ENCODE results near the gene RPS3A.
"Not testable (repeated sequence)": the region's sequence is repeated elsewhere in the genome, so short reads cannot be mapped to it uniquely, and the experiment has no call there.

Gene RPS3A

GRCh38 chr4:151117371-151117962 is 18.0 kb downstream of the RPS3A start:
- H3K36me3 ChIP-seq (ENCODE audit: control insufficient read depth, insufficient read depth, low read length), result peaks cover 4% of the 10 kb centered on the region
- no peaks in the 10 kb centered on the region for H3K4me1 ChIP-seq (ENCODE audit: control insufficient read depth, insufficient read depth, low read length)
- H3K27me3 ChIP-seq (ENCODE audit: control insufficient read depth, insufficient read depth, low read length), result no peaks in the 10 kb centered on the region
- no peak overlapping the region for H3K9ac ChIP-seq (ENCODE audit: low read depth, low read length)
- no peak overlapping the region for H3K4me3 ChIP-seq (ENCODE audit: low read depth, low read length)
- no peaks in the 10 kb centered on the region for H3K9me3 ChIP-seq (ENCODE audit: control insufficient read depth, insufficient read depth, low read length)

DNA sequence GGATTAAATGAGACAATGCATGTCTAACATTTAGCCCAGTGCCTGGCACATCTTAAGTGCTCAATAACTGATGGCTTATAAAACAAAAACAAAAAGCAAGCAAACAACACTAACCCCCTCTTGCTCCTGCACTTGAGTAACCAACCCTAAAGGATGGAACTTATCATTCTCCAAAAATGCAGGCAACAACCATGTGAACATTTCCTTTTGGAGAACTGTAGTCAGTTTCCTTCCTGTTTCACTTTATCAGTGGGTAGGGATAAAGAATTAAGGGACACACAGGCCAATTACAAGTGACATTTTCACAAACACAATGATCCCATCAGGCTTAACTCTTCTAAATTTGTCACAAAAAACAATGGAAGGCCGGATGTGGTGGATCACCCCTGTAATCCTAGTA is 30.4 kb downstream of the RPS3A start:
- Histone ChIP-seq H3K4me3 (ENCODE audit: low read depth, low read length) (no peak overlapping the region), H3K9me3 (ENCODE audit: control insufficient read depth, insufficient read depth, low read length) (no peaks in the 10 kb centered on the region), H3K4me1 (ENCODE audit: control insufficient read depth, insufficient read depth, low read length) (no peaks in the 10 kb centered on the region), H3K9ac (ENCODE audit: low read depth, low read length) (no peak overlapping the region), H3K36me3 (ENCODE audit: control insufficient read depth, insufficient read depth, low read length) (peaks cover 8% of the 10 kb centered on the region), H3K27me3 (ENCODE audit: control insufficient read depth, insufficient read depth, low read length) (no peaks in the 10 kb centered on the region)

GRCh38 chr4:151133311-151133710 is 33.9 kb downstream of the RPS3A start:
- Histone ChIP-seq H3K36me3 (ENCODE audit: control insufficient read depth, insufficient read depth, low read length) (peaks cover 3% of the 10 kb centered on the region), H3K4me3 (ENCODE audit: low read depth, low read length) (no peak overlapping the region), H3K9me3 (ENCODE audit: control insufficient read depth, insufficient read depth, low read length) (no peaks in the 10 kb centered on the region)

DNA sequence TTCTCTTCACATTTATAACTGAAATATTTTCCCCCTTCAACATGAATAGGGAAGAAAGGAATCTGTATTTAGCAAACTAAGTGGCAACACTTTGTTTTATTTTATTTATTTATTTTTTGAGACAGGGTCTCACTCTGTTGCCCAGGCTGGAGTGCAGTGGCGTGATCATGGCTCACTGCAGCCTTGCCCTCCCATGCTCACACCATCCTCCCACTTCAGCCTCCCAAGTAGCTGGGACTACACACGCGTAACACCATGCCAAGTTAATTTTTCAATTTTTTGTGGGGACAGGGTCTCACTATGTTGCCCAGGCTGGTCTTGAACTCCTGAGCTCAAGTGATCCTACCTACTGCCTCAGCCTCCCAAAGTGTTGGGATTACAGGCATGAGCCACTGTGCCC is 36.6 kb downstream of the RPS3A start:
- H3K4me3 ChIP-seq (ENCODE audit: low read depth, low read length); H3K9ac ChIP-seq (ENCODE audit: low read depth, low read length); H3K27me3 ChIP-seq (ENCODE audit: control insufficient read depth, insufficient read depth, low read length); H3K9me3 ChIP-seq (ENCODE audit: control insufficient read depth, insufficient read depth, low read length); H3K4me1 ChIP-seq (ENCODE audit: control insufficient read depth, insufficient read depth, low read length); H3K36me3 ChIP-seq (ENCODE audit: control insufficient read depth, insufficient read depth, low read length): not testable (repeated sequence)

More at GRCh38 chr4:151133311-151133710, 33.9 kb downstream of the RPS3A start:
- Histone ChIP-seq H3K4me1 (ENCODE audit: control insufficient read depth, insufficient read depth, low read length) (no peaks in the 10 kb centered on the region), H3K27me3 (ENCODE audit: control insufficient read depth, insufficient read depth, low read length) (no peaks in the 10 kb centered on the region), H3K9ac (ENCODE audit: low read depth, low read length) (no peak overlapping the region)

DNA sequence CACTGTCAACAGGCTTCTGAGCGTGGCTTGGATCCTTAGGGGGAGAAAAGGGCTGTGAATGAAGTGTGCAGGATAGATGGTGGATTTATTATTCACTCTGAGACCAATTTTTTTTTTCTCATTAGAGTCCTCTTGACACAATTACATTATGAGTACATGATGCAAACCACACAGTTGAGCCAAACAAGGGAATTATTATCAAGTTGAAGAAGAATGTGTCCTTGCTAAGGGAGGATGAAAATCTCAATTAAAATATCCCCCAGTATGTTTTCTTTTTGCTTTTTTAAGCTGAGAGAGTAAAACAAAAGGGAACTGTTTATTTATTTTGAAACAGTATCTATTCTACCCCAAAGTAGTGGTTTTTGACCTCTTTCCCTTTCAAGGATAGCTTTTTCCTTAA is 40.4 kb downstream of the RPS3A start:
- Histone ChIP-seq H3K4me3 (ENCODE audit: low read depth, low read length) (no peak overlapping the region), H3K36me3 (ENCODE audit: control insufficient read depth, insufficient read depth, low read length) (peaks cover 2% of the 10 kb centered on the region), H3K4me1 (ENCODE audit: control insufficient read depth, insufficient read depth, low read length) (no peaks in the 10 kb centered on the region), H3K9ac (ENCODE audit: low read depth, low read length) (no peak overlapping the region), H3K27me3 (ENCODE audit: control insufficient read depth, insufficient read depth, low read length) (no peaks in the 10 kb centered on the region), H3K9me3 (ENCODE audit: control insufficient read depth, insufficient read depth, low read length) (no peaks in the 10 kb centered on the region)

DNA sequence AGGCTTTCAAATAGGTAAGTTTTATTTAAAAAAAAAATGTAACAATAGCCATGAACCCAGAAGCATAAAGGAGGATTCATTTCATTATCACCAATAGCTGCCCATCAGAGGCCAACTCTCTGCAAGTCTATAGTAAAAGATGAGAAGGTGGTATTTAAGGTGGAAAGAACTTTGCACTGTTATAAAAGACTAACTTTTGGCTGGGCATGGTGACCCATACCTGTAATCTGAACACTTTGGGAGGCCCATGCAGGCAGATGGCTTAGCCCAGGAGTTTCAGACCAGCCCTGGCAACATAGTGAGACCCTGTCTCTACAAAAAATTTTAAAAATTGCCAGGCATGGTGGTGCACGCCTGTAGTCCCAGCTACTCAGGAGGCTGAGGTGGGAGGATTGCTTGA is 43.3 kb downstream of the RPS3A start:
- Histone ChIP-seq H3K4me3 (ENCODE audit: low read depth, low read length) (no peak overlapping the region), H3K4me1 (ENCODE audit: control insufficient read depth, insufficient read depth, low read length) (no peaks in the 10 kb centered on the region), H3K27me3 (ENCODE audit: control insufficient read depth, insufficient read depth, low read length) (no peaks in the 10 kb centered on the region), H3K36me3 (ENCODE audit: control insufficient read depth, insufficient read depth, low read length) (peaks cover 2% of the 10 kb centered on the region), H3K9ac (ENCODE audit: low read depth, low read length) (no peak overlapping the region), H3K9me3 (ENCODE audit: control insufficient read depth, insufficient read depth, low read length) (no peaks in the 10 kb centered on the region)

GRCh38 chr4:151143162-151143561 is 43.7 kb downstream of the RPS3A start:
- H3K27me3 ChIP-seq (ENCODE audit: control insufficient read depth, insufficient read depth, low read length), result no peaks in the 10 kb centered on the region
- no peak overlapping the region for H3K9ac ChIP-seq (ENCODE audit: low read depth, low read length)
- H3K9me3 ChIP-seq (ENCODE audit: control insufficient read depth, insufficient read depth, low read length), result no peaks in the 10 kb centered on the region
- H3K4me1 ChIP-seq (ENCODE audit: control insufficient read depth, insufficient read depth, low read length), result no peaks in the 10 kb centered on the region
- no peak overlapping the region for H3K4me3 ChIP-seq (ENCODE audit: low read depth, low read length)
- H3K36me3 ChIP-seq (ENCODE audit: control insufficient read depth, insufficient read depth, low read length), result peaks cover 2% of the 10 kb centered on the region

DNA sequence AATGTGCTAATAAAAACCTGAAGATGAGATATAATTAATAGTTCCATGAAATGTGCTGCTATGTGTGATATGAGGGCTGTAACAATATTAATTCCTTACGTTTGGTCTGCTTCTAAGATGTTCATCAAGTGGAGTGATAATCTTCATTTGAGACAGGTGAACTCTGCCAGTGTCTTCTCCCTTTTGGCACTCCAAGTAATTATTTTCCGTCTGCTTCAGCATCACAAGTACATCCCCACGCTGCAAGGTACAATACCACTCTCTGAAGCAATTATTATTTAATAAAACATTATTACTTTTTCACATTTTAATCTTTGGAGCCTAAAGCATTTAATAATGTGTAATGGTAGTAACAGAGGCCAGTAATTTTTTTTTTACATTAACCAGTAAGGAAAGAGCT is 44.4 kb downstream of the RPS3A start:
- Histone ChIP-seq H3K9me3 (ENCODE audit: control insufficient read depth, insufficient read depth, low read length) (no peaks in the 10 kb centered on the region), H3K4me1 (ENCODE audit: control insufficient read depth, insufficient read depth, low read length) (no peaks in the 10 kb centered on the region), H3K36me3 (ENCODE audit: control insufficient read depth, insufficient read depth, low read length) (peaks cover 2% of the 10 kb centered on the region), H3K27me3 (ENCODE audit: control insufficient read depth, insufficient read depth, low read length) (no peaks in the 10 kb centered on the region), H3K4me3 (ENCODE audit: low read depth, low read length) (no peak overlapping the region), H3K9ac (ENCODE audit: low read depth, low read length) (no peak overlapping the region)

DNA sequence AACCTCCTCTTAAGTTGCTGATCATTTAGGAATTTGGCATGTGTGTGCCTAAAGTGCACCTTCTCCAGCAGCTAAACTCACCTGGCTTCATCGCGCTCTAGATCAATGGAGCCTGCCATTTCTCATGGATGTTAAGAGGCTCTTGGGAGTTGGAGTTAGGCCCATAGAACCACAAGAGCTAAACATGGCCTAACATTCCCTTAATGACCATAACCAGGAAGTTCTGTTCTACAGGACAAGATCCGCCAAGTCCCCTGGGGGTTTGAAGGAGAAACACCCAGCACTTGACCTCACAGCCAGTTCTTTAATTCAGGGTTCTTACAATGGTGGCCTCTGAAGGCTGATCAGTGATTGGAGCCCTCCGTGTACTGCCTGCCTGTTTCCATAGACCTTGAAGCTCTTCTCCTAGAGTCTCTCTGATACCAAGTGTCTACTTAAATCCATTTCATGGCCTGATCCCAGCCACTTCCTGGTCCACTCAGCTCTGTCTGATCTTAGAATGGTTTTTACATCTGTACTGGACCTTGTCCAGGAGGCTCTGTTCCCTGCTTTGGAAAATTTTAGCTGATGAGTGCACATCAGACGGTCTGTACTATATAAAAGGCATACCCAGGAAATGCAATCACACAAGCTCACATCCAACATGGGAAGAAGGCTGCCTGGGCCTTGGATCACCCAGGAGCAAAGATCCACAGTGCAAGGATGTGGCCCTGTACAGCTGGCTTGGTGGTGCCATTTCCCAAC is 45.1 kb downstream of the RPS3A start:
- no peaks in the 10 kb centered on the region for H3K4me1 ChIP-seq (ENCODE audit: control insufficient read depth, insufficient read depth, low read length)
- H3K9me3 ChIP-seq (ENCODE audit: control insufficient read depth, insufficient read depth, low read length), result no peaks in the 10 kb centered on the region
- H3K27me3 ChIP-seq (ENCODE audit: control insufficient read depth, insufficient read depth, low read length), result no peaks in the 10 kb centered on the region
- no peak overlapping the region for H3K4me3 ChIP-seq (ENCODE audit: low read depth, low read length)
- H3K36me3 ChIP-seq (ENCODE audit: control insufficient read depth, insufficient read depth, low read length), result peaks cover 2% of the 10 kb centered on the region
- no peak overlapping the region for H3K9ac ChIP-seq (ENCODE audit: low read depth, low read length)

DNA sequence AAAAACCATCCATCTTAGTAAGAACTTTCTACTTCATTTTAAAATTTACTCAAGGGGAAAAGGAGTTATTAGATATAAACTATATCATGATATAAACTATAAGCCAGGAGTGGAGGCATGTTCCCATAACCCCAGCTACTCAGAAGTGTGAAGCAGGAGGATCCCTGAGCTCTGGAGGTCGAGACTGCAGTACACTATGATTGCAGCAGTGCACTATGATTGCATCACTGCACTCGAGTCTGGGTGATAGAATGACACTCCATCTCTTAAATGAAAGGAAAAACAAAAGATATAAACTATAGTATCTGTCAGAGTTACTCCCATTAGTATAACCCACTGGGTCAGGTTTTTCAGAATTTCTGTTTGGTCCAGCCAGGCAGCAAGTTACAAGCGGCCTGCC is 47.6 kb downstream of the RPS3A start:
- no peak overlapping the region for H3K4me3 ChIP-seq (ENCODE audit: low read depth, low read length)
- H3K36me3 ChIP-seq (ENCODE audit: control insufficient read depth, insufficient read depth, low read length), result no peaks in the 10 kb centered on the region
- H3K27me3 ChIP-seq (ENCODE audit: control insufficient read depth, insufficient read depth, low read length), result no peaks in the 10 kb centered on the region
- H3K9ac ChIP-seq (ENCODE audit: low read depth, low read length), result no peak overlapping the region
- no peaks in the 10 kb centered on the region for H3K4me1 ChIP-seq (ENCODE audit: control insufficient read depth, insufficient read depth, low read length)
- no peaks in the 10 kb centered on the region for H3K9me3 ChIP-seq (ENCODE audit: control insufficient read depth, insufficient read depth, low read length)

GRCh38 chr4:151148261-151148660 is 48.8 kb downstream of the RPS3A start:
- H3K27me3 ChIP-seq (ENCODE audit: control insufficient read depth, insufficient read depth, low read length), result no peaks in the 10 kb centered on the region
- no peaks in the 10 kb centered on the region for H3K4me1 ChIP-seq (ENCODE audit: control insufficient read depth, insufficient read depth, low read length)
- no peak overlapping the region for H3K4me3 ChIP-seq (ENCODE audit: low read depth, low read length)
- H3K9me3 ChIP-seq (ENCODE audit: control insufficient read depth, insufficient read depth, low read length), result no peaks in the 10 kb centered on the region
- no peaks in the 10 kb centered on the region for H3K36me3 ChIP-seq (ENCODE audit: control insufficient read depth, insufficient read depth, low read length)
- H3K9ac ChIP-seq (ENCODE audit: low read depth, low read length), result no peak overlapping the region

- no peaks in the 10 kb centered on the region for H3K9me3 ChIP-seq (ENCODE audit: control insufficient read depth, insufficient read depth, low read length)
Measured at GRCh38 chr4:151150821-151151580, 51.6 kb downstream of the RPS3A start.

More at GRCh38 chr4:151150821-151151580, 51.6 kb downstream of the RPS3A start:
- Histone ChIP-seq H3K27me3 (ENCODE audit: control insufficient read depth, insufficient read depth, low read length) (no peaks in the 10 kb centered on the region), H3K36me3 (ENCODE audit: control insufficient read depth, insufficient read depth, low read length) (no peaks in the 10 kb centered on the region), H3K9ac (ENCODE audit: low read depth, low read length) (no peak overlapping the region), H3K4me1 (ENCODE audit: control insufficient read depth, insufficient read depth, low read length) (no peaks in the 10 kb centered on the region), H3K4me3 (ENCODE audit: low read depth, low read length) (no peak overlapping the region)
